HL-60/S4 (cell line): ENCODE results near the gene ULBP1.
"Not testable (repeated sequence)": the region's sequence is repeated elsewhere in the genome, so short reads cannot be mapped to it uniquely, and the experiment has no call there.

Experiments
- in situ Hi-C: fragments of 300-500 bp; cut with MboI; formaldehyde crosslinking; loops from 2 replicates; pipeline ENCODE4 v1.14.3; 2022; ENCODE audit warnings: low sequenced_read_pairs

Gene ULBP1

GRCh38 chr6:149948616-149949015 is 15.1 kb upstream of the ULBP1 start:
- in situ Hi-C loops, result loop anchor here (25.0 kb wide), 1 partner anchor 864 kb away; no protein-coding TSS in a partner anchor

DNA sequence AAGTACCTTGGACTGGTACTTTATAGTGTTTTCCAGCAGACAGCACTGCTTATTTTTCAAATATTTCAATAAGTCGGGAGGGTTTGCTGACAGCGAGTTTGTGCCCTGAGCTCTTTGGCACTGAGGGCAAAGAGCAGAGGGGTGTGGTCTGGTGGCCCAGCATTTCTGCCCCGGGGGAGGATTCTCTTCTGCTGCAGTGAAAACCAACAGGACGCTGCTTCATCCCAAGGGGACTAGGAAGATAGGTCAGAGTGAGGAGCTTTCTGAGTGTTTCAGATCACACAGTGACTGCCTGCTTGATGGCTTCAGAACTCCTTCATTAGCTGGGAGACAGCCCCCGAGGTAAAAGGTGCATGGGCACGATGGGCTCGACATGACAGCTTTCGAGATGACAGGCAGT is 13.3 kb upstream of the ULBP1 start:
- in situ Hi-C loops, result no loop called here

- in situ Hi-C loops, result no loop called here
Observed at GRCh38 chr6:149951096-149951495, 12.6 kb upstream of the ULBP1 start.

GRCh38 chr6:149951626-149952025 is 12.1 kb upstream of the ULBP1 start:
- in situ Hi-C loops, result no loop called here

DNA sequence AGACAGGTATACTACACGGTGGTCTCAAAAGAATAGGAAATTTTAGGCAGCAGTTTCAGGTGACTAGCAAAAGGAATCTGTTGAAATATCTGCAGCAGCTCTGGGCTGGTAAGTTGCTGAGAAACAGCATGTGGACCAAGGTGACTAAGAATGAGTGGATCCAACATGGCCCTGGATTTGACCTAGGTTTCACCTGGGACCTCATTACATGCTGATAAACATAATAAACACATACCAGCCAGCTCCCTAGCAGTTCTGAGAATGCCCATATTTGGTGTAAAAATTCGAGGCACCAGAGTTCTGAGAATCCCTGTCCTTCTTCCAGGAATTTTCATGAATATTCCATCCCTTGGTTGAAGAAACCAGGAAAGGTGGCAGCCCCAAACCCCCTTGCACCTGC is 10.4 kb upstream of the ULBP1 start:
- in situ Hi-C loops, result not testable (repeated sequence)

DNA sequence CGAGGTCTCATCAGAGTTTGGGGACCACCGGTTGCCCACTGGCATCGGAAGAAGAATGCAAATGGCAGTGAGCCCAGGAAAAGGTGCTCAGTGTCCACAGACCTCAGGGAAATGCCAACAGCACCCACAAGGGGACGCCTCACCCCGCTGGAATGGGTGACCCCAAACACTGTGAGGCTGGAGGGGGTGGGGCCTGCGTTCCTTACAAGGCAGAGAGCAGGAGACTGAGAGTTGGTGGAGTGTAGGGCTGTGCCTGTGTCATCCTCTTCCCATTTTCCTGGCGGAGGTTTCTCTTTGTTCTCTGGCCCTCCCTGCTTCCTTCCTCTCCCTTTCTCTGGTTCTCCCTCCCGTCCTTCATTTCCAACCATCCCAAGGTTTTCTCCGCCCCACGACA is 9.8 kb upstream of the ULBP1 start:
- in situ Hi-C loops, result not testable (repeated sequence)

GRCh38 chr6:149954328-149954983 is 9.3 kb upstream of the ULBP1 start:
- in situ Hi-C loops, result not testable (repeated sequence)

DNA sequence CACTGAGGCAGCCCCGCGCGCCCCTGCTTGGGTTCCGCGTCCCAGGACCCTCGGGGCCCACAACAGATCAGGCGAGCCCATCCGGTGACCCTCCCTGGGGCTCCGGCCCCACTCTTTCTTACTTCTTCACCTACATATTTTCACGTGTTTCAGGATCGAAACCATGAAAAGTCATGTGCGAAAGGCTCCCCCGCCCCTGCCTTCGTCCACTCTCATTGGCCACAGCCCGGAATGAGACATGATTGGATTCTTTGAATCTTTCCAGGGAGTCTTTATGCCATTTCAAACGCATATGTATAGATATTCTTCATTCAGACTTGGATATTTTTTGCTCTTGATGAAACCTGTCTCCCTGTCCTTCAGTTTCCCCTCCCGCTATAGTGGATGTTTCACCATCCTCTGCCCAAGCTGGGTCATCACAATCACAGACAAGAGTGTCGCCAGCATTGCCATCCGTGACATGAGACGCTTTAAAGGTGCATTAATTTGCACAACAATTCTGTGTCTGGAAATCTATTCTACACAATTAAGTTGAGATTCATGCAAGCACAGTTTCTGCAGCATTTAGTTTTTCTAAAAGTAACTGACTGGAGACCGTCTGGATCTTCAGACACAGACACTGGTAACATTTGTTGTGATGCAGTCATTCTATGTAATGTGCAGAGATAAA is 8.6 kb upstream of the ULBP1 start:
- in situ Hi-C loops, result not testable (repeated sequence)

- in situ Hi-C loops, result not testable (repeated sequence)
Observed at GRCh38 chr6:149955654-149956317, 8.0 kb upstream of the ULBP1 start.

DNA sequence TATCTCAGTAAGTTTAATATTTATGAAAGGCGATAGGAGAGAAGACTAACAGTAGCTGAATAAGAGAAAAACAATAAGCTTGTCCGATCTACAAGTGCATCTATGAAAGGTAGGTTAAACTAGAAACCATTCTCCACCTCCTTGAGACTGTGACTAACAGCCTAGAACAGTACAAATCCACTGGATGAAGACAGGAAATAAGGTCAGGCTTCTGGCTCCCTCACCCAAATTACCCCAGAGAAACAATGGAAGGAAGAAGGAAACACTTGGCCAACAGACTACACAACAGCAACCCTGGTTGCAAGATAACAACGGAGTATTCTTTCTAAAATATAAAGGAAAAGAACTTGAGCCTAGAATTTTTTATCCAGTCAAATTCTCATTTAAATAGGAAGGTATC is 5.6 kb upstream of the ULBP1 start:
- in situ Hi-C loops, result not testable (repeated sequence)

- in situ Hi-C loops, result not testable (repeated sequence)
Observed at GRCh38 chr6:149959806-149960205, 3.9 kb upstream of the ULBP1 start.

GRCh38 chr6:149960488-149960887 is 3.3 kb upstream of the ULBP1 start:
- in situ Hi-C loops, result no loop called here

DNA sequence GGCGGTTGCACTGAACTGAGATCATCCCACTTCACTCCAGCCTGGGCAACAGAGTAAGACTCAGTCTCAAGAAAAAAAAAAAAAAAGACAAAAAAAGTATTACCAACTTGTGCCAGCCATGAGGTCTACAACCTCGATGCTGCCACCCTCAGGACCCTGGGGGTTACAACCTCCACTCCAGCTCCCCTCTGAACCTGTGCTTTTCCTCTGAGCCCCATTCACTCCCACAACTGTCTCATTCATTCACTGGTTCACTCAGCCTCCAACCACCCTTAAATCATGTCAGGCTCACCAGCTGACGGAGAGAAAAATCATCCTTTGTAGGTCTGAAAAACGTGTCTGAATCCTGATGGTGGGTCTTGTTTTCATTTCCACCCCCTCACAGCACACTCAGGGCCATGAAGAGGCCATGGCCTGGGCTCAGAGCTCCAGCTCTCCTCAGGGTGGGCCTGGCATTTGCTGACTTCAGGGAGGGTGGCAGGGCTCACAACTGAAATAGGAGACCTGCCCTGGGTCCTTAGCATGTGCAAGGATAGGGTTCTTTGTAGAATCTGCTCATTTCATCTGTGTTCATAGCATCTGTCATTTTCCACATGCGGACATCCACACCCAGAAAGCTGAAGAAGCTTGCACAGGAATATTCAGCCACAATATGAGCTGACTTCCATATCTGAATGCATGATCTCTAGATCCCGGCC is 1.9 kb upstream of the ULBP1 start:
- in situ Hi-C loops, result no loop called here

- in situ Hi-C loops, result no loop called here
Observed at GRCh38 chr6:149962461-149963211, 1.1 kb upstream of the ULBP1 start.

DNA sequence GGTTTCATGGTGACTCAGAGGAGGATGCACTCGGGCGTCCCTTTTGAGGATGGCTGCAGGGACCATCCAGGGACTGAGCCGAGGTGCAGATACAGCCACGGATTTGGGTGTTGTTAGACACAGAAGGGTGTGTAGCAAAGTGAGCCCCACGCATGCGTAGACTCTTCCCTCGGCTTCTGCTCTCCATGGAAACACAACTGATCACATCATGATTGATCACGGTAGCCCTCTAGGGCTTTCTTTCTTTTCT is 606 bp upstream of the ULBP1 start:
- in situ Hi-C loops, result no loop called here

- in situ Hi-C loops, result no loop called here
Observed at GRCh38 chr6:149964308-149965193, 808 bp downstream of the ULBP1 start.

DNA sequence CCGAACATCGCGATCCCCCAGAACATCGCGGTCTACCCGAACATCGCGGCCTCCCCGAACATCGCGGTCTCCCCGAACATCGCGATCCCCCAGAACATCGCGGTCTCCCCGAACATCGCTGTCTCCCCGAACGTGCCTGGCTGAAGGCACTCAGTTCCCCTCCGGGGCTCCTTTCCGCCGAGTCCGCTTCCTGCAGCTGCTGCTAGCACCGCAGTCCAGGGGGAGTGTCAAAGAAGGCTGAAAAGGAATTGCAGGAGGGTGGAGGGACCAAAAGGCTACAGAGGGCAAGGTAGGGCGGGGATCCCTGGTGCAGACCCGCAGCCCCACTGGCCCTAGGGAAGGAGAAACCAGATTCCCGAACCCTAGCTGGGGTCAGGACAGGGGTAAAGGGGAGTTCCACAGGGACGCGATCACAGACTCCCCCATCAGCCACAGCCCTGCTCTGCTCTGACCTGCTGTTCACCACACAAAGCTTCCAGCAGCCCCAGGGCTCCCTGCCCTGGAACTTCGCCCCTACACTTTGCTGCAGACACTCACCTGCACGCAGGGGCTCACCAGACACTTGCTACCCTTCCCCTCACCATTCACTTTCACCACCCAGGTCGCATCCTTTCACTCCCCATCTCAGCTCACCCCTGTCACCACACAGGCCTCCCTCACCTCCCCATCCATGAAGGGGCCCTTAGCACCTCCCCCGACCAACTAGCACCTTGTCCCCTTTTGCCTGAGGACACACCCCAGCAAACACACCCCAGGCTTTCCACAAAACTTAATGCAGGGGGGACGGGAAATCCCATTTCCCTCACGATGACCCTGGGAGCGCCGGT is 1.7 kb downstream of the ULBP1 start:
- in situ Hi-C loops, result no loop called here

GRCh38 chr6:149966319-149966718 is 2.6 kb downstream of the ULBP1 start:
- in situ Hi-C loops, result not testable (repeated sequence)

DNA sequence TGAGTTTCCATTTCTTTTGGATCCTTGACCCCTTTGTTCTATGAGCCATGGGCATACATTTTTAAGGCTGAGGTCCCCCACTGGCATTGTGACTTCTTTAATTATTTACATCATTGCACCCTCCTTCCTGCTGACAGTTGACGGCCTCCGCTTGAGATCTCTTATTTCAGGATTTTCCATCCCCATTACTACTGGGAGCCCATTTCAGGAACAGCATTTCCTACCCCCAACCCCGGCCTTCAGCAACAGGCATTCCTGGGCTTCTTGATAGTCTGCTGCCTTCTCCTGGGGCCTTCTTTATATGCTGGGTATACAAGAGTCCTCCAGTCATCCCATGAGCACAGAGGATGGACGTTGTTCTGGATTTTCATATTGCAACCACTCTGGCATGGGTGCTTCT is 3.8 kb downstream of the ULBP1 start:
- in situ Hi-C loops, result no loop called here
